Measurements from ENCODE around the gene CNIH2. TPM values are rescaled to one million over a fixed set of nuclear protein-coding genes. Genes with fewer than 3 reads are reported as not detected.

CNIH2 gene
- 15.8 and 17.0 TPM in 2 replicates for total RNA-seq (2021; fragmentation: NEBNext Ultra II Directional; extraction: Animal tissue kit (Norgen Biotek cat#: 25700))
- polyA plus RNA-seq (2011; rRNA removed) = 11.6 and 12.5 TPM in 2 replicates
- 5.5 TPM for polyA plus RNA-seq (2011; cell fraction: cytosol; rRNA removed)
- 13.1 TPM for polyA plus RNA-seq (2011; cell fraction: nucleus; rRNA removed)
- polyA plus RNA-seq (2012, experiment 1 of 2) = 11.7 to 18.1 TPM (median 16.2 TPM) in 4 replicates
- 12.4 TPM for polyA plus RNA-seq (2012, experiment 2 of 2)
- polyA plus RNA-seq (2013, experiment 1 of 2) = 12.7 TPM
- 13.4 TPM for polyA plus RNA-seq (2013, experiment 2 of 2)
- polyA minus RNA-seq (2011; rRNA and poly(A)+ RNA removed) = 8.5 and 9.1 TPM in 2 replicates
- 11.6 TPM for polyA minus RNA-seq (2011; cell fraction: cytosol; rRNA and poly(A)+ RNA removed)
- 5.0 TPM for polyA minus RNA-seq (2011; cell fraction: nucleus; rRNA and poly(A)+ RNA removed)
- long read RNA-seq, experiment 1, transcript CNIH2-201 (6 exons, 1,356 nt) = major isoform, 16 of 31 reads
- long read RNA-seq, experiment 1, partial matches to known transcripts = 7 of 31 reads
- long read RNA-seq, experiment 1, other reads (novel, unspliced or antisense) = 6 of 31 reads
- long read RNA-seq, experiment 2 = 0 reads

DNA sequence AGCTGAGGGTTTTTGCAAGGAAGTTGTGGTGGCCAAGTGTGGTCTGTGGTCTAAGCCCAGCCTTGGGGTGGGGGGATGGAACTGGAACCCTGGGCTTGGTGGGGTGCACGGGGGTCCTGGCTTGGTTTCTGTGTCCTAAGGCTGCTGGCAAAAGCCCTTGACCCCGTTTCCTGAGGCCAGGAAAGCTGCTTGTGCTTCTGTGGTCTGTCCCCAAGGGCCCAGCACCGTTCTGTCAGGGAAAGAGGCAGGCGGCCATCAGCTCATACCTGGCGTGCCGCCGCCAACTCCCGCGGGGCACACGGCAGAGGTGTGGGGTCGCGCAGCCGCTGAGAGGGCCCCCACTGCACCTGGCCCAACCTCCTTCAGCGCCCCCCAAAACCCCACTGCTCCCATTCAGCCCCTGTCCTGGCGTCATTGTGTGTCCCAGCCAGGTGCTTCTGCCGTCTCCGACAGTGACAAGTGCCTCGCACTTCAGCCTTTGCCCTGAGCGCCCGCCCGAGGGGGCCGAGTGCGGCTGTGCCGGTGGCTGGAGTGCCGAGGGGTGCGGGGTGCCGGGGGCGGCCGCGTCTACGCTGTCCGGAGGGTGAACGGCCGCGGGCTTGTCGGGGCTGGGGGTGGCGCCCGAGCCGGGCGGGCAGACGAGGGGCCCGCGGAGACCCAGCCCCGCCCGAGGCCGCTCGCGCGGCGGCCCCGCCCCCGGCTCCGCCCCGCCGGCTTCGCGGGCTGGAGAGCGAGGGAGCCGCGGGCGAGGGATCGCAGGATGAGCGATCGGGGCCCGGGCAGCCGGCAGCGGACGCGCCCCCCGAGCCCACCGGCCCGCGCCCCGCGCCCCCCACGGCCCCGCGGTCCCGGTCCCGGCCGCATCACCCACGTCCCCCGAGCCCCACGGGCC is at the start of gene CNIH2:
TSS of gene CNIH2 (plus strand) at position 705 of the 892 bp plus-strand sequence. CDS start 282 bp downstream, outside the sequence.
- Histone ChIP-seq H3K79me1 (ENCODE audit: low read depth, low read length) (no peaks in the 10 kb centered on the region), H3K23ac (ENCODE audit: insufficient read length) (no peak within 1 kb of the TSS), H3K4me1 (replicated peaks in 1 of 4; ENCODE audit: control insufficient read depth in 3 of 4, insufficient read depth in 4 of 4, low read length in 3 of 4) (peaks cover 0 to 14% (median 9%) of the 10 kb centered on the region in 4 experiments; a peak in 5 of 7 replicates), H3K79me2 (ENCODE audit: control insufficient read depth in 1 of 2, insufficient read depth in 2 of 2, low read length in 2 of 2) (no peaks in the 10 kb centered on the region), H3K23me2 (ENCODE audit: low read depth, low read length) (peaks cover 4% of the 10 kb centered on the region; the same call in 1 of the 2 replicates), H4K8ac (ENCODE audit: extremely low read depth, insufficient read depth, low read length) (no peak within 1 kb of the TSS), H3K4me3 (ENCODE audit: extremely low read depth in 1 of 4, insufficient read depth in 2 of 4, low read depth in 3 of 4, low read length in 4 of 4) (peak within 1 kb of the TSS; percentile 27 to 68 (median 40)), H2BK15ac (ENCODE audit: low read length) (no peak within 1 kb of the TSS), H3K9ac (replicated peaks in 1 of 4; ENCODE audit: extremely low read depth in 1 of 4, low read depth in 3 of 4, low read length in 3 of 4) (peak within 1 kb of the TSS in 2 of 4 experiments; percentile 40 to 45; a peak in 3 of 7 replicates), H4K91ac (replicated peaks; ENCODE audit: insufficient read length, low read length) (no peak within 1 kb of the TSS), H2BK20ac (ENCODE audit: low read length) (no peak within 1 kb of the TSS), H4K5ac (ENCODE audit: insufficient read length, low read depth, low read length) (no peak within 1 kb of the TSS), H2BK120ac (replicated peaks; ENCODE audit: low read depth, low read length) (no peak within 1 kb of the TSS), H2BK5ac (ENCODE audit: low read depth, low read length) (no peak within 1 kb of the TSS), H3K56ac (replicated peaks; ENCODE audit: insufficient read length, low read depth, low read length) (no peak within 1 kb of the TSS), H2AFZ (ENCODE audit: low read length) (no peak within 1 kb of the TSS), H3K27ac (ENCODE audit: low read depth, low read length) (no peak within 1 kb of the TSS), H3K4ac (replicated peaks; ENCODE audit: insufficient read length, low read depth, low read length) (no peak within 1 kb of the TSS), H2BK12ac (ENCODE audit: low read depth, low read length) (no peak within 1 kb of the TSS), H3K14ac (ENCODE audit: insufficient read length) (no peak within 1 kb of the TSS), H3K27me3 (replicated peaks in 1 of 4; ENCODE audit: control insufficient read depth in 3 of 4, extremely low read depth in 1 of 4, insufficient read depth in 3 of 4, low read length in 3 of 4) (peaks cover 0 to 4% (median under 1%) of the 10 kb centered on the region in 4 experiments; a peak in 2 of 7 replicates), H4K20me1 (replicated peaks in 1 of 2; ENCODE audit: control insufficient read depth in 1 of 2, insufficient read depth in 2 of 2, low read length in 2 of 2) (peaks cover 4 to 20% of the 10 kb centered on the region in 2 experiments), H3K9me3 (ENCODE audit: insufficient read depth in 2 of 2, low read depth in 1 of 2, low read length in 1 of 2) (no peaks in the 10 kb centered on the region), H3K4me2 (ENCODE audit: insufficient read depth in 1 of 2, low read depth in 2 of 2, low read length in 2 of 2) (peak within 1 kb of the TSS; percentile 73 to 77), H3K18ac (ENCODE audit: extremely low read depth, low read length) (peak within 1 kb of the TSS; percentile 32; the same call in 1 of the 2 replicates), H2AK5ac (ENCODE audit: low read depth, low read length) (no peak within 1 kb of the TSS), H3K36me3 (ENCODE audit: control insufficient read depth in 2 of 4, insufficient read depth in 4 of 4, low read length in 3 of 4) (peaks cover 2 to 24% (median 10%) of the 10 kb centered on the region in 4 experiments)
- WGBS, 2 experiments (ENCODE audit: extremely low coverage in 1 of 2, insufficient coverage in 1 of 2, insufficient read length in 1 of 2, insufficient replicate concordance in 2 of 2, low coverage in 1 of 2, low lambda C conversion rate in 2 of 2, missing lambda C conversion rate in 1 of 2) = 8% methylated on average over 14 of the region's 84 CpGs; no CpG with 5 or more reads in 1 of the 2 experiments
- no peak for FAIRE-seq
- CTCF ChIA-PET (ENCODE audit: partially characterized antibody) = interaction anchor here (0.5 to 1.4 kb wide), 8 partner anchors 9 to 497 kb away, joined by 3 to 6 read pairs (median 4); partner anchors contain the start of genes AP5B1, CD248, RAB1B and YIF1A
- POLR2A ChIA-PET (ENCODE audit: partially characterized antibody) = interaction anchor here (0.9 to 7.9 kb wide), 10 partner anchors 8 to 230 kb away, joined by 3 to 125 read pairs (median 4); partner anchors contain the start of genes RAB1B and YIF1A
- peak in 1 of 2 experiments; percentile 78 for DNase-seq (ENCODE audit: low read depth in 1 of 2, low spot score in 2 of 2)

Measured in H1 (cell line).